Endothelial cell of umbilical vein (primary cell): Measurements from ENCODE around the gene FOXP4.

ENCODE experiments used
- EZH2 ChIP-seq: IDR thresholded peaks from 2 replicates; pipeline ENCODE4 v1.6.1; 2012; ENCODE audit warnings: borderline replicate concordance, low read depth, mild to moderate bottlenecking, moderate library complexity, low read length, inconsistent platforms; ENCODE audit not compliant: severe bottlenecking
- POLR2A ChIP-seq: IDR thresholded peaks from 2 replicates; pipeline ENCODE4 v1.6.1; 2012; ENCODE audit warnings: low read depth, mild to moderate bottlenecking, control low read depth, low read length
- POLR2AphosphoS5 ChIP-seq: IDR thresholded peaks from 2 replicates; pipeline ENCODE4 v1.6.1; 2012; ENCODE audit warnings: low read depth, mild to moderate bottlenecking, control low read depth, low read length, moderate library complexity; ENCODE audit not compliant: insufficient read depth

DNA sequence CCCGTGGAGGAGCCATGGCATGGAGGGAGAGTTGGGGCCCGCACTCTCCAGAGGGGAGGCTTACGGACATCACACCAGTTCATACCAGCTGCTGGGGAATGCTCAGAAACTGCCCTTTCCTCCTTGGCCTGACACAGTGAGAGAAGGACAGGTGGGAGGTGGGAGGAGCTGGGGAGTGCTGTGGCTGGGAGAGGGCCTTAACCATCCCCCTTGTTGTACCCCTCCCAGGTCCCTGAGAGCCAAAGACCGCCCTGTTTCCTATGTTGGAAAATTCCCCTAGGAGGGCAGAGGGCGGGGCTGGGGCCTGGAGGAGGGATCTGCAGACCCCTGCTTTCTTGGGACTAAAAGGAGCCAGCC, 24.1 kb downstream of the FOXP4 start:
- no peak for TF ChIP-seq POLR2A
- no peak for TF ChIP-seq POLR2AphosphoS5
- TF ChIP-seq EZH2: no peak
